AG04450 (cell line): ENCODE measurements around the gene SDK1. TPM values are rescaled to one million over a fixed set of nuclear protein-coding genes. Genes with fewer than 3 reads are reported as not detected.

Experiments used
- CTCF ChIA-PET: fragments of 300-600, 350-600 bp; formaldehyde crosslinking; extraction: SDS; loops from one replicate; lab custom pipeline; 2022; ENCODE audit warnings: antibody characterized with exemption, inconsistent platforms; lab: Charles Lee
- POLR2A ChIA-PET: fragments of 350-600 bp; formaldehyde crosslinking; extraction: SDS; loops from one replicate; lab custom pipeline; 2021; ENCODE audit warnings: antibody characterized with exemption, inconsistent platforms; lab: Yijun Ruan, JAX
- DNase-seq: peaks from one replicate; pipeline ENCODE4 v3.0.0-alpha.2; 2011; ENCODE audit warnings: low read depth, low spot score
- H3K27ac ChIP-seq: one replicate; pipeline ENCODE4 v1.5.1; 2012; ENCODE audit warnings: low read depth, low read length, control low read depth
- H3K27me3 ChIP-seq: one replicate; pipeline ENCODE4 v1.6.0; 2012; ENCODE audit warnings: low read length; ENCODE audit not compliant: control insufficient read depth, insufficient read depth
- H3K4me3 ChIP-seq: 2 replicates; pipeline ENCODE4 v1.5.1; 2011; ENCODE audit warnings: mild to moderate bottlenecking, low read depth, low read length, control low read depth
- H3K9me3 ChIP-seq: 2 replicates; pipeline ENCODE4 v1.5.1; 2012; ENCODE audit warnings: low read length; ENCODE audit not compliant: control insufficient read depth, insufficient read depth
- CTCF ChIP-seq: IDR thresholded peaks from 2 replicates; pipeline ENCODE4 v1.5.1; 2011; ENCODE audit warnings: low read depth, low read length, control low read depth, inconsistent platforms
- polyA plus RNA-seq: library from polyadenylated mRNA; depleted of rRNA; stranded (reverse); fragments of >200 nt; gene quantifications from 2 replicates; pipeline ENCODE4 v1.2.3, GENCODE V29; 2011

SDK1 gene
- polyA plus RNA-seq, 1 experiment: 2.2 TPM

GRCh38 chr7:3527496-3528124 is 226.6 kb downstream of the SDK1 start:
- POLR2A ChIA-PET: no interaction called here
- CTCF ChIA-PET: no interaction called here
- Histone ChIP-seq H3K27me3 (no peaks in the 10 kb centered on the region), H3K27ac (no peak overlapping the region), H3K4me3 (no peak overlapping the region), H3K9me3 (no peaks in the 10 kb centered on the region)
- TF ChIP-seq CTCF: no peak
- DNase-seq: no peak

- DNase-seq: no peak
- ChIA-PET POLR2A (no interaction called here), CTCF (no interaction called here)
- no peak overlapping the region for H3K27ac ChIP-seq
- H3K4me3 ChIP-seq: no peak overlapping the region
- no peaks in the 10 kb centered on the region for H3K27me3 ChIP-seq
- TF ChIP-seq CTCF: no peak
- H3K9me3 ChIP-seq: no peaks in the 10 kb centered on the region
Measured at GRCh38 chr7:3533040-3533439, 232.0 kb downstream of the SDK1 start.

- H3K27me3 ChIP-seq: no peaks in the 10 kb centered on the region
- no peaks in the 10 kb centered on the region for H3K9me3 ChIP-seq
- CTCF ChIA-PET: interaction anchor here (0.6 to 1.2 kb wide), 2 partner anchors 11 to 1103 kb away, joined by 3 read pairs; no protein-coding TSS in a partner anchor
- no peak overlapping the region for H3K4me3 ChIP-seq
- no peak overlapping the region for H3K27ac ChIP-seq
- peak; percentile 11 for DNase-seq
- TF ChIP-seq CTCF: no peak
- POLR2A ChIA-PET: interaction anchor here (0.5 kb wide), 1 partner anchor 269 kb away, joined by 3 read pairs; no protein-coding TSS in a partner anchor
Measured at GRCh38 chr7:3537210-3537875, 236.3 kb downstream of the SDK1 start.

GRCh38 chr7:3538041-3538440 is 237.0 kb downstream of the SDK1 start:
- H3K4me3 ChIP-seq: no peak overlapping the region
- TF ChIP-seq CTCF: no peak
- ChIA-PET CTCF (interaction anchor here (1.2 kb wide), 1 partner anchor 10 kb away, joined by 3 read pairs; no protein-coding TSS in a partner anchor), POLR2A (no interaction called here)
- H3K27me3 ChIP-seq: no peaks in the 10 kb centered on the region
- no peak overlapping the region for H3K27ac ChIP-seq
- no peak for DNase-seq
- no peaks in the 10 kb centered on the region for H3K9me3 ChIP-seq
